IPS DF 19.7 (cell line): ENCODE results near the gene HRAS.

Experiments used
- DNase-seq: peaks from one replicate; pipeline ENCODE4 v3.0.0-alpha.2; 2013; ENCODE audit warnings: low read depth, low spot score

Gene HRAS

GRCh38 chr11:567629-568292, 32.4 kb upstream of the HRAS start:
- DNase-seq: no peak

- DNase-seq: no peak
Measured at GRCh38 chr11:567011-567628, 31.7 kb upstream of the HRAS start.

GRCh38 chr11:565921-566509, 30.6 kb upstream of the HRAS start:
- DNase-seq: no peak

GRCh38 chr11:563812-564578, 28.6 kb upstream of the HRAS start:
- DNase-seq: no peak

- no peak for DNase-seq
Measured at GRCh38 chr11:563066-563811, 27.9 kb upstream of the HRAS start.

- DNase-seq: no peak
Measured at GRCh38 chr11:562046-562645, 26.8 kb upstream of the HRAS start.

- DNase-seq: no peak
Measured at GRCh38 chr11:561148-562003, 26.0 kb upstream of the HRAS start.

- DNase-seq: no peak
Measured at GRCh38 chr11:560305-561147, 25.1 kb upstream of the HRAS start, which contains the start of the genes LMNTD2 and RASSF7. TSS of gene LMNTD2 (minus strand) at chr11:560738. CDS start at chr11:560716, 22 bp downstream. TSS of gene RASSF7 (plus strand) at chr11:560970. CDS start at chr11:561769, 799 bp downstream.

- no peak for DNase-seq
Measured at GRCh38 chr11:559712-560304, 24.4 kb upstream of the HRAS start.

GRCh38 chr11:559020-559620, 23.7 kb upstream of the HRAS start:
- DNase-seq: no peak

GRCh38 chr11:558503-558902, 23.1 kb upstream of the HRAS start:
- DNase-seq: no peak

- no peak for DNase-seq
Measured at GRCh38 chr11:557328-558132, 22.2 kb upstream of the HRAS start.

GRCh38 chr11:556662-557256, 21.4 kb upstream of the HRAS start:
- DNase-seq: no peak

- DNase-seq: no peak
Measured at GRCh38 chr11:555780-556661, 20.6 kb upstream of the HRAS start.

GRCh38 chr11:555227-555779, 19.9 kb upstream of the HRAS start:
- no peak for DNase-seq
